Measurements from ENCODE around the gene PTPRN2. TPM values are rescaled to one million over a fixed set of nuclear protein-coding genes. Genes with fewer than 3 reads are reported as not detected.

The PTPRN2 gene
- total RNA-seq, 1 experiment from 2014 or later = 2.1 TPM

GRCh38 chr7:158618745-158619140 lies 31.1 kb upstream of the PTPRN2 start:
- ChIA-PET CTCF (no interaction called here), RAD21 (ENCODE audit: low non-redundant PET in 1 of 2, low total read pairs in 2 of 2, uncharacterized antibody in 2 of 2, unreplicated experiment in 2 of 2) (no interaction called here)

More at GRCh38 chr7:158618745-158619140, 31.1 kb upstream of the PTPRN2 start:
- Histone ChIP-seq H3K9me2 (ENCODE audit: insufficient read depth) (no peaks in the 10 kb centered on the region), H3K27me3 (ENCODE audit: insufficient read depth, low read length) (no peaks in the 10 kb centered on the region), H3K27ac (ENCODE audit: low read depth, low read length) (no peak overlapping the region), H3K79me2 (ENCODE audit: insufficient read depth, low read length) (no peaks in the 10 kb centered on the region), H3K9ac (ENCODE audit: low read length) (no peak overlapping the region), H3K9me3 (ENCODE audit: control insufficient read depth in 1 of 2, insufficient read depth in 1 of 2, low read depth in 1 of 2, low read length in 2 of 2) (no peaks in the 10 kb centered on the region), H3K36me3 (ENCODE audit: control insufficient read depth in 1 of 2, insufficient read depth in 2 of 2, low read length in 2 of 2) (no peaks in the 10 kb centered on the region), H4K20me1 (ENCODE audit: insufficient read depth) (no peaks in the 10 kb centered on the region), H3K4me3 (replicated peaks in 1 of 2; ENCODE audit: low read depth in 1 of 2, low read length in 2 of 2) (no peak overlapping the region), H3K4me1 (ENCODE audit: control insufficient read depth in 1 of 2, insufficient read depth in 2 of 2, low read length in 2 of 2) (no peaks in the 10 kb centered on the region), H3K4me2 (ENCODE audit: low read length) (no peak overlapping the region), H2AFZ (ENCODE audit: low read depth, low read length, poor library complexity, severe bottlenecking) (no peak overlapping the region)
- TF ChIP-seq MAX (IDR thresholded peaks at IDR 0.05) = no peak
- TF ChIP-seq TCF7L2 (IDR thresholded peaks at IDR 0.05; ENCODE audit: borderline replicate concordance, extremely low read depth, insufficient read depth, insufficient read length) = no peak
- no peak for TF ChIP-seq CEBPB (IDR thresholded peaks at IDR 0.05; ENCODE audit: low read depth)
- TF ChIP-seq SP1 (IDR thresholded peaks at IDR 0.05; ENCODE audit: low read depth) = no peak
- no peak for TF ChIP-seq RAD21 (IDR thresholded peaks at IDR 0.05; ENCODE audit: low read depth)
- TF ChIP-seq JUND (IDR thresholded peaks at IDR 0.05) = no peak
- TF ChIP-seq ZBTB33 (IDR thresholded peaks at IDR 0.05; ENCODE audit: extremely low read depth, insufficient replicate concordance, low read length) = no peak
- no peak for TF ChIP-seq EZH2 (IDR thresholded peaks at IDR 0.05)
- no peak for TF ChIP-seq SRF (IDR thresholded peaks at IDR 0.05; ENCODE audit: low read depth)
- no peak for TF ChIP-seq YY1 (IDR thresholded peaks at IDR 0.05; ENCODE audit: extremely low read depth, insufficient replicate concordance, low read depth, low read length)
- no peak for TF ChIP-seq FOSL1 (IDR thresholded peaks at IDR 0.05; ENCODE audit: low read depth)
- no peak for TF ChIP-seq REST (IDR thresholded peaks at IDR 0.05; ENCODE audit: low read depth)
- TF ChIP-seq ZFX (IDR thresholded peaks at IDR 0.05) = no peak
- POLR2A ChIA-PET = no interaction called here
- intact Hi-C loops (cut with micrococcal nuclease) = no loop called here
- no peak for ATAC-seq
- no peak for DNase-seq (ENCODE audit: low read depth, low spot score)
- BruUV-seq (replicated peaks) = no TSS peak
